Jurkat, Clone E6-1 (cell line): ENCODE measurements around the gene C10orf95.

Source experiments
- DNase-seq: peaks from one replicate; pipeline ENCODE4 v3.0.0-alpha.2; 2011; ENCODE audit warnings: low read depth, low spot score
- H3K4me3 ChIP-seq: 2 replicates; pipeline ENCODE4 v1.5.1; 2011; ENCODE audit warnings: mild to moderate bottlenecking, low read length, control low read depth, moderate library complexity

Gene C10orf95

DNA sequence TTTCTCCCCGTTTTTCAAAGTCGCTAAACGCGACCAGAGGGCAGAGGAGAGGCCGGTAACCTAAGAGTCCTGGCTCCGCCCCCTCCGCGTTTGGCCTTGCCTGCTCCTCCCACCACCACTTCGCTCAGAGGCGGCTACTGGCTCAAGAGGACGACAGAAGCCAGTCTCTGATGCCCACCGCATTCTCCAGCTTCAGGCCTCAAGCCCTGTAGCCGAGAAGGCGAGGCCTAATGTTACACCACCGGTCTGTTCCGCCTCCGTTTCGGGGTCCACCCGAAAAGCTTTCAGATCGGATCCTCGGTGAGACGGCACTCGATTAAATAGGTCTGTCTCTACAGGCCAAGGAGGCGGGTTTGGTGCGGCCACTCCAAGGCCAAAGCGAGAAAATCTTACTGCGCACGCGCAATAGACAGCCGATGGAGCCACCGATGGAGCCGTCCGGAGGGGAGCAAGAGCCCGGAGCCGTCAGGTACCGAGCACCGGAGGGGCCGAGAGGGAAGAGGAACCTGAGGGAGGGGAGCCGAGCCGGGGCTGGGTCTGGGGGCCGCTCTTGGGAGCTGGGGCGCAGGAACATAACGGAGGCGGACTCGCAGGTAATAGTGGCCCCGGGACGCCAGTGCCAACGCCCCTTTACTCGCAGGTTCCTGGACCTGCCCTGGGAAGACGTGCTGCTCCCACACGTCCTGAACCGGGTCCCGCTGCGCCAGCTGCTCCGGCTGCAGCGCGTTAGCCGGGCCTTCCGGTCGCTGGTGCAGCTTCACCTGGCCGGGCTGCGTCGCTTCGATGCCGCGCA, 30.4 kb downstream of the C10orf95 start, which contains the start of gene FBXL15:
FBXL15 (plus strand) TSS at position 123 of the 793 bp plus-strand sequence; CDS start at position 417, 294 bp downstream.
- H3K4me3 ChIP-seq: peak within 1 kb of the TSS; percentile 87
- DNase-seq: peak; percentile 93

DNA sequence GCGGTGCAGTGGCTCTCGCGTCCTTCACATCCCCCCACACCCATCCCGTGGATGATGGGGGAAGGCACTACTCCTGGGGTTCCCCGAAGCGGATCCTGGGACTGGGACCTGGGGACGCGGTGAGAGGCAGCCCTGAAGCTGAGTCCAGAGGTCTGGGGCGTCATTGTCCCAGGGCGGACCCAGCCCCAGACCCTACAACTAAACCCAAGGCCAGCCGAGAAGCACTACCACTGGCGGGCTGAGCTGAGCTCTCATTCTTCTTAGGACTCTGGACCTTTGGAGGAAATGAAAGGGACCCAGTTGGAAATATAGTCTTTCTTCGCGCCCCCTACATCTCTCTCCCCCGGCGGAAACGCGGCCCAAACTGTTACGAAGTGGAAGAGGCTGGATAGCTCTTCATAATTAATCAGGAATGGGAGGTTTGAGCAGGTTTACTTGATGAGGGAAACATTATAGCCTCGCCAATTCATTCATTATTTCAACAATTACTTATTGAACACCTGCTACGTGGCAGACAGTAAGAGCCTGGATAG, 31.1 kb downstream of the C10orf95 start:
- DNase-seq: peak; percentile 11
- H3K4me3 ChIP-seq: peak overlapping the region; percentile 87

DNA sequence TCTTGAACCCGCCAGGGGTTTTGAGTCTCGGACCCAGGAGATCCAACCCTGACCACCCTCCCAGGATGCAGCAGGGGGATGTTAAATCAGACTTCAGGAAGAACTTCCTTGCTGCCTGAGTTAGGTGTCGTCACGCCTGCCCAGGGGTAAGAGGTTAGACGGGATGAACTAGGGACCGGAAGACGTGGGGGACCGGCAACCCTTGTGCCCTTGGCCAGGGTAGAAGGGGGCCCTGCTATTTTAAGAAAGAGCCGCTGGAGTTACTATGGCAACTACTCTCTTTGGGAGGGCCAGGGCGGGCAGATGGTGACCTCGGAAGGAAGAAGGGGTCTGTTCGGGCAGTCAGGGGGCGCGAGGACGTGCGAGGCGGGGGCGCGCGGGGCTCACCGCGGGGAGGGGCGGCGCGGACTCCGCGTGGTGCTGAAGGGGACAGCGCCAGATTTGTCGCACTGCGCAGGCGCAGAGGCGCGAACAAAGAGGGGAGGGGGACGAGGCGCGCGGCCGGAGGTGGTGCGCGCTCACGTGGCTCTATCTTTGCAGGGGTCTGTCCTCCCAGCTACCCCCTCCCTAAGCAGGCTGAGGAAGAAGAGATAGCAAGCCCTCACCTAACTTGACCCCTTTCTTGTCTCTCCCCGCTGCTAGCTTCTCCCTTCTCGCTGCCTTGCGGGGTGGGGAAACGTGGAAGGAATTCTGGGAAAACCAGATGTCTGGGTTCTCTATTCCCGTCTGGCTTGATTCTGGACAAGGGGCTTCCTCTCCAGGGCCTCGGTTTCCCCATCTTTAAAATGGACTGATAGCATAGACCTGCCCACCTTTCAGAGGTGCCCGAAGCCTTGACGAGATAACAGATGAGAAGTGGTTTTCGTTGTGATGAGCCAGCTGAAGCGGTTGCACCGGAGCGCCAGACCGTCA, 31.8 kb downstream of the C10orf95 start:
- peak overlapping the region; percentile 87 for H3K4me3 ChIP-seq
- DNase-seq: peak; percentile 55

DNA sequence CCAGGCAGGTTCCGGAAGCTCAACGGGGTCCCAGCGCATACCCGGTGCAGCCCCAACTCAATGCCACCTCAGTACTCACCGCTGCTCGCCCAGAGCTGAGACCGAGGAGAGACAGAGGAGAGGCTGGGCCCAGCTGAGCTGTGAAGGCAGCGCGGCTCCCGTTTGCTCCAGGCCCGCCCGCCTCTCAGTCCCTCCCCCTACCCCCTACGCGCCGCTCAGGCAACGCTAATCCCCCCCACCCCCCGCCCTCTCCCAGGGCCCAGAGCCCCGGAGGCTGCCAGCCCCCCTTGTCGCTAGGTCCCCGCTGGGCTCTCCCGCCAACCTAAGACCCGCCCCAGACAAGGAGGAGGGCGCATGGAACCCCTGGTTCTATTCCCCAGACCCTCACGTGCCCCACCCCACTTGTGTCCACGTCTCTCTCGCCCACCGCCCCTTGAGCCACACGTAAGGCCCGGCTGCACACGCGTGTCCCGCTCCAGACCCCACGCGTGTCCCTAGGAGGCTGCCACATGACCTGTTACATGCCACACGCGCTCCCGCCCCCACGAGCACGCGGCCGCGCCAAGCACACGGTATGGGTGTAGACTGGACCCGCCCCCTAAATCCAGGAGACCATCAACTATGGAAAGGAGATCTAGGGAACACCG, 32.6 kb downstream of the C10orf95 start, which contains the start of gene PSD:
PSD (minus strand) TSS at position 164 of the 647 bp plus-strand sequence. CDS start 1,747 bp downstream, outside the sequence.
- DNase-seq: no peak

DNA sequence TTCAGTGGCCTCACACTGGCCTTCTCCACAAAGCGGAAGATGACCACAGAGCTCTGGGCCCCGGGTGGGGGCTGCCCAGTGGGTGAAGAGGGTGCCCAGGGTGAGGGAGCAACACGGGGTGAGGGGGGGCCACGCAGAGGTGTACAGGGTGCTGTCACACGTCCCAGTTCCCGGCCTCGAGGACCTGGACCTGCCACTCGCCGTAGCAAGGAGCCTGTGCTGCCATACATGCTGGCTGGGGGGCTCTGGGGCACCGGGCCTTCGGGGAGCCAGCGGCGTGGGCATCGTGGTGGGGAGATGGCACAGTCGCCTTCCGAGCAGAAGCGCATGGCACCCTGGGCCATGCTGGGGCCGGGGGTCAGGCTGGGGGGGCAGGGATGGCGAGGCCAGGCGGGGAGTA, 34.6 kb downstream of the C10orf95 start:
- DNase-seq: no peak

More for the DNA sequence above, 32.6 kb downstream of the C10orf95 start, which contains the start of gene PSD:
- peak within 1 kb of the TSS; percentile 87 for H3K4me3 ChIP-seq

DNA sequence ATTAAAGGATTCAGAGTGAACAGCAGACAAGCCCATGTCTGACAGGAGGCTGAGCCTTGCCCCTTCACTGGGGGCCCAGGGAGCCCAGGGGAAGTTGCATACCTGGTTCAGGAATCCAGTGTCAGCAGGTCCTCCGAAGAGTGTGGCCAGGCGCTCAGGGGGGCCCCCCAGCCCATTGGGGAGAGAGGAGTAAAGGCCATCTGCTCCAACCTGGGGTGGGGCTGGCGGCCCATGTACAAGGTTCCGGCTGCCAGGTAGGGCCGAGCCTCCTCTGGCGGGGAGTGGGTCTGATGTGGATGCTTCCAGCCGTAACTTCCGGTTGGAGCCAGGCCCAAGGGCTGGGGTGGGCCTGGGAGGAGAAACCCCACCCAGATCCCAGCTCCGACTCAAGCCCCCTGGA, 35.1 kb downstream of the C10orf95 start:
- no peak for DNase-seq

More for the DNA sequence above, 34.6 kb downstream of the C10orf95 start:
- H3K4me3 ChIP-seq: no peak overlapping the region

DNA sequence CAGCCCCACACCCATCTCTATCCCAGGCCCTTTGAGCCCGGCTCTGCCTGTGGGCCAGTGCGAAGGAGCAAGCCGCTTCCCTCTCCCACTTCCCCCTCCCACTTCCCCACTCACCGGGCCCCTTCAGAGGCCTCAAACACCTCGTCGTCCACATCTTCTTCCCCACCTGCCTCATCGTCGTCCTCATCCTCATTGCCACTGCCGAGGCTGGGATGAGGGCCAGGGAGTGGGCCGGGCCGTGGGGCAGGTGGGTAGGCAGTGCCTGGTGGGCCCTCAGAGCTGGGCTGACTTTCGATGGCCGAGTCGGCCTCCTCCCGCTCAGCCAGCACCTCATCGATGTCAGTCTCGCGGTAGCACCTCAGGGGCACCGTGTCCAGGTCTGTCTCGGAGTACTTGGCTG, 36.6 kb downstream of the C10orf95 start:
- no peak for DNase-seq
- H3K4me3 ChIP-seq: no peak overlapping the region

More for the DNA sequence above, 35.1 kb downstream of the C10orf95 start:
- no peak overlapping the region for H3K4me3 ChIP-seq

DNA sequence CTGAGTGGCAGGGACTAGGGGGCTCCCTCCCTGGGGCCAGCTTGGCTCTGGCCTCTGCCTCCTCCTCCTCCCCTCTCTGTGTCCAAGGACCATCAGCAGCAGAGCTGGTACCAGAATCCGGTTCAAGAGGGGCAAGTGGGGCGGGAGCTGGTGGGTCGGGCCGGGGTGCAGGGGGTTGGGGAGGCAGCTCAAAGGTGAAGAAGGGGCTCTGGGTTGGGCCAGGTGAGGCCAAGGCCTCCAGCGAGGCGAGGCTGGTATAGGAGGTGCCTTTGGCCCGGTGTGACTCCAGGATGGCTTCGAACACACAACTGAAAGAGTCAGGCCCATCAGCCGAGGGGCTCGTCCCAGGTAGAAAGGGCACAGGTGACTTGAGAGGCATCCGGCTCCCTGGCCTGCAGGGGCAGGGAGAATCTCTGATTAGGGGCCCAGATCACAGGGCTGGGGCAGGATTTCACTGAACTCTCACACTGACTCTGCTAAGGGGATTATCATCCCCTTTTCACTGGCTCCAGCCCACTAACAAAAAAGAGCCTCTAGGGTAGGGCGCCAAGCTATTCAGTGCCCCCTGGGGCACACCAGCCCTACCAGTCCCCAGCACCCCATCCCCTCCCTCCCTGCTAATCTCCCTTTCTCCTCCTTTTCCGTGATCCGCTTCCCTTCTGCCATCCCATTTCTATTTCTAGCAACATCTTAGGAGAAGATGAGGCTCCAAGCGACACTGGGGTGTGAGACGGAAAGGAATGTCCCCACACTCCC, 37.4 kb downstream of the C10orf95 start:
- H3K4me3 ChIP-seq: no peak overlapping the region
- no peak for DNase-seq

DNA sequence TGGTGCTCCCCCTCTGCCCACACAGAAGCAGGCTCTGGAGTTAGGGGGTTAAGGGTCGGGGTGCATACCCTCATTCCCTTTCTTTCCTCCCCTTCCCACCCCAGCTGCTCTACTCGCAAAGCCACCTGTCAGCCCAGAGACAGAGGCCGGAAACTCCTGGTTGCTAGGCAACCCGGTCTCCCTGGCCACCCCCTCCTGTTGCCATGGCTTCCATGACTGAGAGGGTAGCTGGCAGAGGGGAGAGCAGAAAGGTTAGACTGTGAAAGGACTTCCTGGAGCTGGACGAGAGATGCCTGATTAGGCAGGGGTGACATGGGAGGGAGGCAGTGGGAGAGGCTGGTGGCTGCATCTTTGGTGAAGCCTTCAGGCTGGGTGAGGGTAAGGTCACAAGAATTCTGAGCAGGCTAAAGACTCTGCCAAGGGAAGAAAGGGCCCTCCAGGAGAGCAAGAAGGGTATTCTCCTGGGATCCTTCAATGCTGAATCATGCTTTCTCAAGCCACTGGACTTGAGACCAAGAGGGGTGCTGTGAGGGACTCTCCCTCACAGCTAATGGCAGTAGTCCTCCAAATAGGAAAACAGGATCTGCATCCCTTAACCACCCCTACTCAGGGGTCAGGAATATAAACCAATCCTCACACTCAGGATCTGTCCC, 38.2 kb downstream of the C10orf95 start:
- DNase-seq: peak; percentile 75
- no peak overlapping the region for H3K4me3 ChIP-seq

DNA sequence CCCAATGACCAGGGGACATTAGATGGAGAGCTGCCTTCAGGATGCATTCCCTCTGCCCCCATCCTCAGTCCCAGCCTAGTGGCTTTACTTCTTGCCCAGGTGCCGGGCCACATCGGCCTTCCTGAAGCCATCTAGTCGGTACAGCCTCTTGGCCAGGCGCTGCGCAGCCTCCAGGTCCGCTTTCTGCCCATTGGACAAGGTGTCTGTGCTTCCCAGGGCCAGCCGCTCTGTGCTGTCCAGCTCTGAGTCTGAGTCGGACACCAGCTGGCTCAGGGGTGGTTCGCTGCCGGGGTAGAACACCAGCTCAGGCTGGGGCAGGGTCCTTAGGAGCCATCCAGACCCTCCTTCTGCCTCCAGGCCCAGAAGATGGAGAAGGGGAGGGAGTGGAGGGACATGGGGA, 39.0 kb downstream of the C10orf95 start:
- no peak for DNase-seq
- no peak overlapping the region for H3K4me3 ChIP-seq

DNA sequence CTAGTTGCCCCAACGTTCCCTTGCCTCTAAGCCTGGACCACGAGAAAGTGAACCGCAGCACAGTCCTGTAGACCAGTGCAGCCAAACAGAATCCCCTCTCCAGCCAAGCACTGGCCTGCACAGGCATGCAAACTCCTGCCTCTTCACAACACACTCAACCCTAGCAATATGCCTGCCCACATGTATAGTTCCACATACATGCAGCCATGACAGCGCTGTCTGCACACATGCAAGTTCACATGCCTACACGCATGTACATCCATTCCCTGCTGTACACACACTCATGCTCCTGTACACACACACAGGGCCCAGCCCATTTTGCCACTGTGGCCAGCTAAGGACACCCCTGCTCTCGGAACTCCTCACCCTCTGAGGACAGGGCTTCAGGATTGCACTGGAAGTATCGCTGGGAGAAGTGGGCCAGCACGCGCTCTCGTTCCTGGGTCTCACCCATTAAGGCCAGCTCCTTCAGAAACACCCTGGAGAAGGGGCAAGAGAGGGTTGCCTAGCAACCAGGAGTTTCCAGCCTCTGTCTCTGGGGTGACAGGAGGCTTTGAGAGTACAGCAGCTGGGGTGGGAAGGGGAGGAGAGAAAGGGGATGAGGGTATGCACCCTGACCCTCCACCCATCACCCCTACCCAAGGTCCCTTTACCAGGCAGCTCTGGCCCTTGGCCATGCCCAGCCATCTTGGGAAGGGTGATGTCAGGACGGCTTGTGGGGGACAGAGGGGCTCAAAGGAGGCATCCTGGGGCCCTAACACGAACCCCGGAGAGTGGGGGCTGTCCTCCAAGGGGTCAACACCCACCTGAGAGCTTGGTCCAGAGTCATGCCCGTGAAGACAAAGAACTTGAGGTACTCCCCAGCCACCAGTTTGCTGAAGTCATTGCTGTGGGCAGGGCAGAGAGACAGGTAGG, 39.7 kb downstream of the C10orf95 start:
- DNase-seq: no peak
- H3K4me3 ChIP-seq: no peak overlapping the region

DNA sequence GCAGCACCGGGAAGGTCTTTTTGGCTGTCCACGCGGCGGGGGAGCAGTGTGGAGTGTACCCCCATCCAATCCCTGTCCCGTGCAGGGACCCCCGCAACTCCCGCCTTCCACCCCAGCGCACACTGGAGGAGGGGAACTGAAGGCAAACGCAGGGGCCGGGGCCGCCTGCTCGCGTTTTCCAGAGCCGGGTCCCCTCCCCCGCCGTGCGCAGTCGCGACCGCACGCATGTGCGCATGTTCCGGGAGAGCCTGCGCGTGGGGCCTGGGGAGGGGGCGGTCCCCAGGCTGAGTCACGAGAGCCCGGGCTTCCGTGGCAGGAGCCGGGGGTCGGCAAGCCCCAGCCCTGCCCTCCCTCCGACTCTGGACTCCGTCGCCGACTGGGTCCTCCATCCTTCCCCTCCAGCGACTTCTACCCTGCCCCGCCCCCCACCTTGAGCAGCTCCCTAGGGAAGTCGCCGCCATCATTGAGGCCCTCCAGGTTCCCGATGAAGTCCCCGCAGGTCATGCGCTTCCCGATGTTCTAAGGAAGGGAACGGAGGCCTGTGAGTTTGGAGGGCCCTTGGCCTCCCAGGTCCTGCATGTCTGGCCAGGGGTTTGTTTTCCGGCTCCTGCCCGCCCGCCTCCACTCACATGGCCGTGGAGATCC, 40.8 kb downstream of the C10orf95 start:
- H3K4me3 ChIP-seq: no peak overlapping the region
- no peak for DNase-seq

DNA sequence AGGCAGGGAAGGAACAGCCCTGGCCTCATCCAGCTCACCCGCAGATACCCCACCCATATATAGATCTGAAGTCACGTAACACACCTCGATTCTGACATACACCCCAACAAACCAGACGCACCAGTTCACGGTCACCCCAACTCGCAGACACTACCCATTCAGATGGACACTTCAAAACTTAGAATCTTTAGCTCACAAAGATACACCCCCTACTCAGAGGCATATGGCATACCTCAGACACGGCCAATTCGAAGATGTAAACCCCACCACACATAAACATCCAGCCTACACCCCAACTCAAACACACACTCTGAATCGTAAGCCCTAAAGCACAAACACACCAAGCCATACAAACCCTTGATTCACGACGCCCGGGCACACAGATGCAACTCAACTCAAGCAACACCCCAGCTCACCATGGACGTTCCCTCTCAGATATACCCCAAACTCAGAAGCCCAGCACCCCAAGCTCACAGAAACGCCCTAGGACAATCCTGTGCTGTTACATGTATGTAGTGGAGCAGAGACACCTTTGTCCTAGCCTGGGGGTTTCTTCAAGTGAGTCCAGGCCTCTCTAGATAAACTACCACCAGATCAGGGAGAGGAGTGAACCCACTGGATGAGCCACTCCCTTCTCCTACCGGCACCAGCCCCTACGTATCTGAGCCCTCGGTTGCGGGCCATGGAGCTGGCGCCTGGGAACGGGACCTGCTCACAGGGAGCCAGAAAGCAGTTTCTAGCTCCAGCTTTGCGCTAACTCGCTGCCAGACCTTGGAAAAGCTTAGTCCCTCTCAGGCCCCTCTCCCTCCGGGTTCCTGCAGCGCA, 41.5 kb downstream of the C10orf95 start:
- no peak for DNase-seq
- H3K4me3 ChIP-seq: peak overlapping the region; percentile 44

DNA sequence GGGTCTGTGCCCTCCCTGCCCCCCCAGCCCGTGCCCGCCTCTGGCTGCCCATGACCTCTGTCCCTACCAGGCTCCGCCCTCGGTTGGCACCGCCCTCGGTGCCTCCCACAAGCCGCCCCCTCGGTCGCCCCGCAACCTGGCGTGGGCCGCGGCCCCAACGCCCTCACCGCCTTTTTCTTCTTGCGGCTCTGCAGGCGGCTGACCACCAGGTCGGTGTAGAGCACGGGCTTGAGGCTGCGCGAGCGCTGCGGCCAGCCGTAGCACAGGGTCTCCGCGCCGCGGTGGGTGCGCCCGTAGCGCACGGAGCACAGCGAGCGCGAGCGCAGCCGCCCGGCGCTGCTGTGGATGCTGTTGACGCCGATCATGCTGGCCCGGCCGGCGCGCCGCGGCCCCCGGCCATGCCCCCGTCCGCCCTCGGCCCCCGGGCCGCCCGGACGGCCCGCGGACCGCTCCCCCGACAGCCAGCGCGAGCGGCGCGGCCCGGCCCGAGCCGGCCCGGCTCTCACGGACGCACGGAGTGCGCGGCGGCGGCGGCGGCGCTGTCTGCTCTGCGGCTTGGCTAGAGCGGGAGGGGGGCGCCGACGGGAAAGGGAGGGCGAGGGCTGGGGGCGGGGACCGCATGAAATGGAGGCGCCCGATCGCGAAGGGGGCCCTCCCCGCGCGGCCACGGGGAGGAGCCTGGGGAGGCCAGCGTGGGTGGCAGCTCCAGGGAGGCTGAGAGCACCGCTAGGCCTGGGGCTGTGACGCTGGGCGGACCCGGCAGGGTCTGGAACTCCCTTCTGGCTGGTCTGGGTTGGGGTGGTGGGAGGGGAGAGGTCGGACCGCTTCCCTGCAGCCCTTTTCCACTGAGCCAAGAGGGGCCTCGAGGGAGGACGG, 42.4 kb downstream of the C10orf95 start:
- peak overlapping the region; percentile 47 for H3K4me3 ChIP-seq
- DNase-seq: no peak
